Breast epithelium (tissue), 3 donors: ENCODE measurements around the gene RIMKLA.

ENCODE experiments used
- CTCF ChIP-seq, 3 donors: fragments of 450-650 bp; IDR thresholded peaks; one replicate each; pipeline ENCODE4 v1.5.1; 2016 to 2017; ENCODE audit warnings: antibody characterized with exemption in 3 of 3, mild to moderate bottlenecking in 3 of 3, moderate library complexity in 3 of 3
- POLR2A ChIP-seq: fragments of 450-650 bp; IDR thresholded peaks from one replicate; pipeline ENCODE4 v1.6.1; 2016; ENCODE audit warnings: antibody characterized with exemption, mild to moderate bottlenecking, moderate library complexity
- POLR2AphosphoS5 ChIP-seq, 3 donors: sonication (generic); formaldehyde crosslinking; IDR thresholded peaks; one replicate each; pipeline ENCODE4 v1.6.1; 2017; ENCODE audit warnings: antibody characterized with exemption in 3 of 3

GRCh38 chr1:42456010-42456753 is 75.6 kb downstream of the RIMKLA start, which contains the start of the genes PPCS and ZMYND12:
- TF ChIP-seq CTCF (IDR thresholded peaks at IDR 0.05) (peak; percentile 24 to 60 (median 39)), POLR2A (peak; percentile 69), POLR2AphosphoS5 (IDR thresholded peaks at IDR 0.05) (peak; percentile 73 to 80 (median 79))
